PC-9 (cell line): Measurements from ENCODE around the gene TBC1D25.
A peak's percentile ranks its signal among the peaks of the same experiment; 100 is the strongest.

Experiments
- CTCF ChIP-seq: fragments of 200-600 bp; sonication (generic); conservative IDR thresholded peaks from 2 replicates; pipeline ENCODE4 v1.6.1; 2017; ENCODE audit warnings: mixed run types, antibody characterized with exemption, mild to moderate bottlenecking, moderate library complexity
- EZH2 ChIP-seq: fragments of 200-600 bp; sonication (generic); IDR thresholded peaks from 2 replicates; pipeline ENCODE4 v1.8.0; 2017; ENCODE audit warnings: antibody characterized with exemption, low read depth

- TF ChIP-seq CTCF (peak; percentile 40; the same call in 1 of the 2 replicates), EZH2 (no peak)
Measured at GRCh38 chrX:48539345-48540027, at the start of gene TBC1D25.
